ENCODE measurements around the gene MLLT6. TPM values are rescaled to one million over a fixed set of nuclear protein-coding genes. Genes with fewer than 3 reads are reported as not detected.
A peak's percentile ranks its signal among the peaks of the same experiment; 100 is the strongest.

Gene MLLT6
- total and polyA plus RNA-seq, 2 of the 13 experiments (the other 11 are each of a cell fraction or from before 2014, with no cell fraction given): 50.7 to 69.5 TPM

GRCh38 chr17:38748892-38749222 is 43.8 kb downstream of the MLLT6 start (continued):
- TF ChIP-seq ZBTB40 (IDR thresholded peaks at IDR 0.05): no peak
- TF ChIP-seq ZBTB40 (CRISPR knock-in tag; IDR thresholded peaks at IDR 0.05): no peak; the same call in 1 of the 2 replicates
- no peak for TF ChIP-seq SNAI1 (CRISPR knock-in tag; IDR thresholded peaks at IDR 0.05; ENCODE audit: borderline replicate concordance)
- TF ChIP-seq CHD2 (IDR thresholded peaks at IDR 0.05; ENCODE audit: low read depth, low read length): no peak
- TF ChIP-seq E2F5 (CRISPR knock-in tag; conservative IDR thresholded peaks at IDR 0.05): no peak
- no peak for TF ChIP-seq LCORL (IDR thresholded peaks at IDR 0.05)
- TF ChIP-seq LCORL (CRISPR knock-in tag; IDR thresholded peaks at IDR 0.05): no peak
- TF ChIP-seq DMTF1 (CRISPR knock-in tag; IDR thresholded peaks at IDR 0.05): no peak
- no peak for TF ChIP-seq FOXP1 (IDR thresholded peaks at IDR 0.05)
- no peak for TF ChIP-seq FOXP1 (CRISPR knock-in tag; IDR thresholded peaks at IDR 0.05)
- no peak for TF ChIP-seq ZNF337 (CRISPR knock-in tag; IDR thresholded peaks at IDR 0.05; ENCODE audit: borderline replicate concordance, low read depth)
- TF ChIP-seq ARID3A (IDR thresholded peaks at IDR 0.05; ENCODE audit: low read depth, low read length): no peak
- no peak; the same call in 1 of the 2 replicates for TF ChIP-seq ZBTB10 (CRISPR knock-in tag; IDR thresholded peaks at IDR 0.05; ENCODE audit: borderline replicate concordance)
- TF ChIP-seq ZNF598 (CRISPR knock-in tag; IDR thresholded peaks at IDR 0.05; ENCODE audit: borderline replicate concordance): 0 out of 2 replicates have a peak, but pooled peaks have one; percentile 3

All from HepG2 (cell line).